ENCODE data around the gene KLHL36. TPM values are rescaled to one million over a fixed set of nuclear protein-coding genes. Genes with fewer than 3 reads are reported as not detected.
"Not testable (repeated sequence)": the region's sequence is repeated elsewhere in the genome, so short reads cannot be mapped to it uniquely, and the experiment has no call there.

KLHL36 gene
- polyA plus RNA-seq, 3 donors, result 24.0 to 26.9 (median 25.5) TPM

DNA sequence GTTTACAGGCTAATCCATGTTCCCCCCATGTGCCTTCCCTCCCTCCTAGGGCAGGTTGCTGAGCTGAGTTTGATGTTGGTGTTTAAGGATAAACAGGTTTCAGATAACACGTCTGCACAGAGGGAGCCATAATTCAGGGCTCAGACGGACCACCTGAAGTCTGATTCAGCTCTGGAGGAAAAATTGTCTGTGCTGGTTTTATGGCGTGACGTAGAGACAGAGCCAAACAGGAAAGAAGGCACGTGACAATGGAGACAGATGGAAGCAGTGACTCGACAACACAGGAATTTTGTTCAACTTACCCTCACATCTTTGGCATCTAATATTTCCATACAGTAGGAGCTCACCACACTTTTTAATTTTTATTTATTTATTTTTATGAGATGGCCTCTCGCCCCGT lies 40.8 kb downstream of the KLHL36 start:
- DNase-seq (ENCODE audit: low read depth in 3 of 3, low spot score in 2 of 3), result peak in 1 of 3 donors; percentile 31

DNA sequence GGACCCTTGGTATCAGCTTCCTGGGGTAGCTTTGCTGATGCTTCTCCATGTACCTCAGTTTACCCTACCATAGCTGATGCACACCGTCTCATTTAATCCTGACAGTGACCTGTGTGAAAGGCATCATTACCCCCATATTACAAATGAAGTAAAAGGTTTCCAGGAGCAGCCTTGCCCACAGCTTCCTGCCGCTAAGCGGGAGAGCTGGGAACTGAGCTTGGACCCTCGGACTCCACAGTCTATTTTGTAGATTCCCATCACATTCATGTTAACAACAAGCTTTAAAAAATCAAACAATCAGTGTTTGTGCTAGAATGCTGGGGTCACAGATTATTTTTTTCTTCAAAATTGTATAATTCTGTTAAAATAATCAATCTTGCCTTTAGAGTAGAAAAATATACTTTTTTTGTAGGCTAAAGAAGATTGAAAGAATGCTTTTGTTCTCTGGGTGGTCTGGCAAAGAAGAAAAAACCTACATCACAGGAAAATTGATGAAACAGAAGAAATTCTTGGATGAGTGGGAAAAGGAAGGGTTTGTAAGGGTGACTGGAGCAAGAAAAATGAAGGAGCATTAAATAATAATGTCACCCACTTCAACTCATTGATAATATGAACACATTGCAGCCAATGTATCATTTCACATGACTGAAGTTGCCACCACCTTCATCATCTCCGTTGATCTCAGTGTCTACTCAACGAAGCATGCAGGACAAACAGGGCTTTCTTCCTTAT lies 41.9 kb downstream of the KLHL36 start:
- DNase-seq (ENCODE audit: low read depth in 3 of 3, low spot score in 2 of 3), result no peak

DNA sequence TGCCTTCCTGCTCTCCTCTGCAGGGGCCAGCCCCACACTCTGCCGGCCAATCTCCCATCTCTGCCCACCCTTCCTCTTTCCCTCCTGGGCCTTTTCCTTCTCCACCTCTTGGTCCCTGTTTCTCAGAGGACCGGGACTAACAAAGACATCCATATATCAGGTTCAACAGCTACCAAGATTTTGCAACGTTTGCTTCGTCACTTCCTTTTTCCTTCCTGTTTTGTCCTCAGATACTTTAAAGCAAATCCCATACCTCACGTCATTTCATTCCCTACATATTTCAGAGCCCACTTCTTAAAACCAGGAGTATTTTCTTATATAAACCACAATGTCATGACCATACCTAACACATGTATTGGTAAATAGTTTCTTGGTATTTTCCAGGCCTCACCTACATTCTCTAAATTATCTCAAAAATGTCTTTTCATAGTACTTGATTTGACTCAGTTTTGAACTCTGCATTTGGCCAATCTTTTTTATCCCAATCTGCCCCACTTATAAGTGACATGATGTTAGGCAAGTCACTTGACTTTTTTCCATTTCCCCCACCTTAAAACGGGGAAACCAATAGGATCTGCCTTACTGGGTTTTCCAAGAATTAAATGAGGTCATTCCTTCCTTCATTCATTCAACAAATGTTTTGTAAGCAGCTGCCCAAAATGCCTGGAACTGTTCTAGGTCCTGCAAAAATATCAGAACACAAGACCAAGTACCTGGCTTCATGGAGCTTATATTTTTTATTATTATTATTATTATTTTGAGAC lies 44.3 kb downstream of the KLHL36 start:
- DNase-seq (ENCODE audit: low read depth in 3 of 3, low spot score in 2 of 3), result no peak

DNA sequence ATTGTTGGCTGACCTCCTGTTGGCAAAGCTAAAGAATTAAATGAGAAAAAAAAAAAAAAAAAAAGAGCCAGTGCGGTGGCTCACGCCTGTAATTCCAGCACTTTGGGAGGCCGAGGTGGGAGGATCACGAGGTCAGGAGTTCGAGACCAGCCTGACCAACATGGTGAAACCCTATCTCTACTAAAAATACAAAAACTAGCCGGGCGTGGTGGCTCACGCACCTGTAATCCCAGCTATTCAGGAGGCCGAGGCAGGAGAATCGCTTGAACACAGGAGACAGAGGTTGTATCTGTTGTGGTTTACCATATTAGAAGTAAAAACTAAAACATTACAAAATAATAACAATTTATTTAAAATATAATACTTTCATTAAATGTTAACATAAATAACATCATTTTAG lies 45.6 kb downstream of the KLHL36 start:
- not testable (repeated sequence) for DNase-seq (ENCODE audit: low read depth in 3 of 3, low spot score in 2 of 3)

DNA sequence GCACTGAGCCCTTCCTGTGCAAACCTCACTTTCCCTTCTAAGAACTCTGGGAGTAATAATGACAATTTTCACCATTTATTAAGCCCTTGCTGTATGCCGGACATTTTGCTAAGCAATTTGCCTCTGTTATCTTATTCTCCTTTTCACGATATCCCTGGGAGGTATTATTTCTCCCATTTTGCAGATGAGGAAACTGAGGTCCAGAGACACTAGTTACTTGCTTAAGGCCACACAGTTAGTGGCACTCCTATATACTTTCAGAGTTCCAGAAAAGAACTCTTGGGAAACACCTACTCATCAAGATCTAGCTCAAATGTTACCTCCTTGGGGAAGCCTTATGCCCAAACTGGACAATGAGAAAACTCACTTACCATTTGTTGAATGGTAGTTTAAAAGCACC lies 46.7 kb downstream of the KLHL36 start:
- no peak for DNase-seq (ENCODE audit: low read depth in 3 of 3, low spot score in 2 of 3)

DNA sequence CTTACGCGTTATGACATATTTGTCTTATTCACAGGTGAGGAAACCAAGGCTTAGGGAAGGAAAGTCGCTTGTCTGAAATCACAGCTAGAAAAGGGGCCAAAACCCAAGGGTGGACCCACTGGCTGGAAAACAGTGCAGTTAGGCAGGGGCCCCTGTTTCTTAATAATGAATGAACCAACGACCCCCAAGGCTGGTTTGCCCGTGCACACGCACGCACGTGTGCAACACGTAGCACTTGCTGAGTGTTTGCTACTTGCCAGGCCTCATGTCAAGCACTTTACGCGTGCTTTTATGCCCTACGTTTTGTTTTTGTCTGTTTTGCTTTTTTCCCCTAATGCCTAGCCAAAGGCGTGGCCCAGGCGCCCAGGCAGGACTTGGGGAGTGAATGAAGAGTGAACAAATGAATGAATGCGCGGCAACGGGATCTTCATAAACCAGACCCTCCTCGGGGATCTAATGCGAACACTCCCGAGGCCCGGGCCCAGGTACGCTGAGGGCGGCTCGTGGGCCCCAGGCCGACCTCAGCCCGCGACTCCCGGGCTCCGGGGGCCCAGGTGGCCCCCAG lies 50.9 kb downstream of the KLHL36 start:
- DNase-seq (ENCODE audit: low read depth in 3 of 3, low spot score in 2 of 3), result peak in 1 of 3 donors; percentile 15

DNA sequence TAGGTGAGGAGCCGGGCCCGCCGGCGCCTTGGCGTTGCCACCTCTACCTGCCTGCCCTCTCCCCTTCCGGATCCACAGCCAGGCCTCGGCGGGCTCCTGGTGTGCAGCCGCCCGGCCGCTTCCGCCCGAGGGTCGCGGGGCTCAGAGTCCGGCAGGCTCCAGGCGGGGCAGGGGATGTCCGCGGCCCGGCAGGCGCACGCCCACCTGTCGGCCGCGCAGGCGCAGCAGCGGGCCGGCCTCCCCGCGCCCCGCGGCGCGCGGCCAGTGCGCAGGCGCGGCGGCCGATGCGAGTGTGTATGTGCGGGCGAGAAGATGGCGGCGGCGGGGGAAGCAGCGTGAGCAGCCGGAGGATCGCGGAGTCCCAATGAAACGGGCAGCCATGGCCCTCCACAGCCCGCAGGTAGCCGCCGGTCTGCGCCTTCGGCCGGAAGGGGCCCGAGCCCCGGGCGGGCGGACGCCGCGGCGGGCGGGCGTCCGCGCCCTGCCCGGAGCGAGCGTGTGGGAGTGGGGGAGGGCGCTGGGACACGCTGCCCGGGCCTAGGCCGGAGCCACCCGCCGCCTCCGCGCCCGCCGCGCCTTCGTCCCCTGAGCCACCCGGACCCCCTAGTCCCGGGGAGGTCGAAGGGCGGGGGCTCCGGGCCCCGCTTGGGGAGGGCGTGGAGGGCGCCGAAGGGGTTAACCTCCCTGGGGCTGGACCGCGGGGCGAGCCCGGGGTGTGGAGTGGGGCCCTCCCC lies 51.6 kb downstream of the KLHL36 start, which contains the start of gene USP10:
TSS of gene USP10 (plus strand) at position 289 of the 734 bp plus-strand sequence. CDS start at position 380, 91 bp downstream.
- DNase-seq (ENCODE audit: low read depth in 3 of 3, low spot score in 2 of 3), result peak in 2 of 3 donors; percentile 72 to 78

DNA sequence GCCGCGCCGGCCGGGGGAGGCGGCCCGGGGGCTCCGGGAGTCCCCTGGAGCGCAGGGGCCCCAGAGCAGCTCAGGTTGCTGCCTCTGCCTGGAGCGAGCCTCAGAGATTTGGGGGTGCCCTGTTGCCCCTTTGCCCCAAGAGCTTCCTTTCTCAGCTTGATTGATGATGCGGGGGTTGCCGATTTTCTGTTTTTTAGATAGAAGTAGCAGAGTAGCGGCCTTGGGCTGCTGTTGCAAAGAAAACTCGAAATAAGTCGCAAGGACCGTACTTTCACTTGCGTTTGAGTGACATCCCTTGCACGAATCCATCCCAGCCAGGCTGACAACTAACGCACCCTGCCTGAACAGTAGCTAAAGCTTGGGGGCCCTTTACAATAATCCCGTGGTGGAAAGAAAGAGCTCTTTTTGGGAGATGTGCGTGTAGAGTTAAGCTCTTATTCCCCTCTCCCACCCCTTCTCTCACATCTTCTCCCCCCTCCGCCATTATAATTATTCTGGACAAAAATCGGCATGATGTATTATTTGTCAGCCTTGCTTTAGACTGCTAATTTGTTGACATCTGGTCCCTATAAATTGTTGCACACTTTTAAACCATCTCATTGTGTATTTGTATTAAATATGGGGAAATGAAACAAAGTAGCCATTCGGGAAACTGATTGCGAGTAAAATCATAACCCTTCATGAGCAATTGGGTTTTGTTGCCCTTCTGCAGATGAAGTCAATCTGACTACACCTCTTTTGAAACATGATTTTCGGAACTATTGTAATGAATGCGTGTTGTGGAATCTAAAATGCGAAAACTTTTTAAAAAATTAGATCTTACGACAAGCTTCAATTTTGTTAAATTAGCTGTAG lies 52.4 kb downstream of the KLHL36 start:
- DNase-seq (ENCODE audit: low read depth in 3 of 3, low spot score in 2 of 3), result no peak

DNA sequence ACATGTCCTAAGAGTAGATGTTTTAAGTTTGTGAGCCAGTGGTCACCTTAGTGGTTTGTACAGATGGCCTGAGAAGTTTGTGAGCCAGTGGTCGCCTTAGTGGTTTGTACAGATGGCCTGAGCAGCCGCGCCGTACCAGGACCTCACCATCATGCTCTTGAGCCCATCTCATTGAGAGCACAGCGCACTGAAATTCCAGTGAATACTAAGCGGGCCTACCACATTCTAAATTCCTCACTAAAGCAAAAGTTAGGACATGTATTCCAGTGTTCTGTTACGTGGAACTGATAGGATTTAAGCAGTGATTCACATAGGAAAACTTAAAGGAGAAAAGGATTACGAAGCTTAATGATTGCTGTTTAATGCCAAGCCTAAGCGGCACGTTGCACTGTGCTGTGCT lies 55.4 kb downstream of the KLHL36 start:
- no peak for DNase-seq (ENCODE audit: low read depth in 3 of 3, low spot score in 2 of 3)

DNA sequence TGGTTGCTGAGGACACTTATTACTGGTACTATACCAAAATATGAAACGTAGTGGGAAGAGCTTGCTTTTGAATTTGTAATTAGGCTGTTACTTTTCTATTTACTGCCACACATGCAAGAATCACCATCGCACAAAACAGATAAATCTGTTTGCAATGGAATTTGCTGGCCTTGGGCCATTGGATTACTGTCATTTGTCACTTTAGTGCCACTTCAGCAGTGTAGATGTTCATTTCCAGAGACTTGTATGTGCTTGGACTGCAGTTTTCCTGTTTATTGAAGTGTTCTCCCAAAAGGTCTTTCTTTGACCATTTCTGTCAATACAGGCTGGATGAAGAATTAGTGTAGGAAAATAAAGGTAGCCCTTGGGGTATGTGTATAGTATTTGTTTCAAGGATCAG lies 55.9 kb downstream of the KLHL36 start:
- no peak for DNase-seq (ENCODE audit: low read depth in 3 of 3, low spot score in 2 of 3)

DNA sequence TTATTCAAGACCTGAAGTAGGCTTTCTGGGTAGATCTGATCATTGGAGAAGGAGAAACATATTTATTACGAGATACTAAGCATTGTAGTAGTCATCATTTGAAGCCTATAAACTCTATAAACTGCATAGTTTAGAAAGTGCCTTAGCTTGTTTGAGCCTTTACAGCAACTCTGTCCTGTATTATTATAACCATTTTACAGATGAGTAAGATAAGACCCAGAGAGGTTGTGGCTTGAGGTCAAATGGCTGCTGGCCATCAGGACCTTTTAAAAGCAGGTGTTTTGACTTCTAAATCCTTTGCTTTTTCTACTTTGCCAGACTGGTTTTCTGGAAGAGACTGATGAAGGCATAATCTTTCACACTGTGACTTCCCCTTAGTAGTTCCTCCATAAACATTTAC lies 58.5 kb downstream of the KLHL36 start:
- DNase-seq (ENCODE audit: low read depth in 3 of 3, low spot score in 2 of 3), result no peak

DNA sequence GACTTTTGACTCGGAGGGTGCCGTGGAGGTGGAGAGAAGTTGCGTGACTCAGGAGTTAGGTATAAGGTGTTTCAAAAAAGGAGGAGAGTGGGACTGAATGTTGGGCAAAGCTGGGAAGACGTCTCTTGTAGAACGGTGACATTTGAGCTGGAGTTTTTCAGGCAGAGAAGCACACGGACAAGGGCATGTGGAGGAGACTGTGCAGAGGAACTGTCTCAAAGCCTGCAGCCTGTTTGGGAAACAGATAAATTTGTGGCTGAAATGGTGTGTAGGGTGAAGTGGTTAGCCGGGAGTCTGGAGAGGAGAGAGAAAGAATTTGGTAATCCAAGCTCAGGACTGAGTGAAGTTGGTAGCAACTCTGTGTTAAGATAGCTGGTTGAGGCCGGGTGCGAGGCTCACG lies 61.3 kb downstream of the KLHL36 start:
- no peak for DNase-seq (ENCODE audit: low read depth in 3 of 3, low spot score in 2 of 3)

DNA sequence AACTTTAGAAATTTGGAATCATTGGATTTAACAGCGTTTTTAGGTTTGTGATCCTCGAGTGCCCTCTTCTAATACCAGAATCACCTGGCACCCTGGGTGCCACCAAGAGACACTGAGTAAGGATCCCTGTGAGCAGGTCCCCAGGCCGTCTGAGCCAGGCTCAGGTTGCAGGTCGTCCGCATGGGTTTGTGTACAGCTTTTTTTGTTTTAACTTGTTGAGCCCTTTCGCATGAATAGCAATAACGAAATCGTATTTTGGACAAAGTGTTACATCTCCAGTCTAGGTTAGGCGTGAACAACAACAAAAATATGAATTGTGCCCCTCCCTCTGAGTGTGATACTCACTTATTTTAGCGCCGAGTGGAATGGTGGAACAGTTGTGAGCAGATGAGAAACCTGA lies 62.4 kb downstream of the KLHL36 start:
- no peak for DNase-seq (ENCODE audit: low read depth in 3 of 3, low spot score in 2 of 3)

Other genes starting within 250 kb of the KLHL36 start
- 10 to 100 TPM; 16.7 to 19.0 (median 17.4) TPM for gene MEAK7, start 143.9 kb upstream of the KLHL36 start, polyA plus RNA-seq (ENCODE audit: insufficient read length in 3 of 3)
- gene COTL1, start 30.4 kb upstream of the KLHL36 start, polyA plus RNA-seq (ENCODE audit: insufficient read length in 3 of 3), result 100 to 1,000 TPM; 122 to 147 (median 137) TPM
- gene USP10, start 51.5 kb downstream of the KLHL36 start, polyA plus RNA-seq (ENCODE audit: insufficient read length in 3 of 3), result 100 to 1,000 TPM; 124 to 133 (median 132) TPM
- gene CRISPLD2, start 171.5 kb downstream of the KLHL36 start, polyA plus RNA-seq (ENCODE audit: insufficient read length in 3 of 3), result 1 to 10 TPM; 6.1 to 7.6 (median 6.3) TPM